Right ventricle myocardium superior (tissue), 1 donor: ENCODE data around the gene MEGF9. TPM values are rescaled to one million over a fixed set of nuclear protein-coding genes. Genes with fewer than 3 reads are reported as not detected.

Source experiments
- ATAC-seq: fragments of 200-7000 bp; cut with Tn5 transposase; one replicate; pipeline ENCODE4 v1.9.1; 2020; ENCODE audit warnings: mild to moderate bottlenecking; ENCODE audit not compliant: poor library complexity
- DNase-seq: peaks from one replicate; pipeline ENCODE4 v3.0.0-alpha.2; 2020
- intact Hi-C: fragments of 100-400 bp; cut with DNase I; formaldehyde crosslinking; loops from one replicate; pipeline ENCODE4 v1.11.2; 2022
- total RNA-seq: library from RNA; stranded (reverse); fragmentation: NEBNext Ultra II Directional; extraction: Animal tissue kit (Norgen Biotek cat#: 25700); gene quantifications from one replicate; pipeline ENCODE4 v1.2.1, GENCODE V29; 2021
- donor health status: DM: no; HTN: yes; CAD: no; lungs with severe emphysema.

Gene MEGF9
- total RNA-seq, 1 donor from 2014 or later: 18.2 TPM

- ATAC-seq (no peak), DNase-seq (no peak)
- intact Hi-C loops: no loop called here
Observed at GRCh38 chr9:120681121-120681520, 33.1 kb downstream of the MEGF9 start.

GRCh38 chr9:120680579-120680978 lies 33.7 kb downstream of the MEGF9 start:
- intact Hi-C loops: no loop called here
- DNase-seq (no peak), ATAC-seq (no peak)

- intact Hi-C loops: no loop called here
- ATAC-seq: no peak
Observed at GRCh38 chr9:120680161-120680560, 34.1 kb downstream of the MEGF9 start.

GRCh38 chr9:120677965-120678364 lies 36.3 kb downstream of the MEGF9 start:
- ATAC-seq (no peak), DNase-seq (no peak)
- intact Hi-C loops: no loop called here

More at GRCh38 chr9:120680161-120680560, 34.1 kb downstream of the MEGF9 start:
- no peak for DNase-seq

GRCh38 chr9:120676767-120677402 lies 37.4 kb downstream of the MEGF9 start:
- intact Hi-C loops: no loop called here
- DNase-seq: no peak
- no peak for ATAC-seq

GRCh38 chr9:120668399-120668798 lies 45.9 kb downstream of the MEGF9 start:
- ATAC-seq (no peak), DNase-seq (no peak)
- intact Hi-C loops: no loop called here

- DNase-seq: no peak
- intact Hi-C loops: no loop called here
- ATAC-seq: no peak
Observed at GRCh38 chr9:120663950-120664349, 50.3 kb downstream of the MEGF9 start.

- no peak for DNase-seq
- ATAC-seq: no peak
- intact Hi-C loops: no loop called here
Observed at GRCh38 chr9:120663380-120663779, 50.9 kb downstream of the MEGF9 start.

- intact Hi-C loops: no loop called here
- ATAC-seq: no peak
- no peak for DNase-seq
Observed at GRCh38 chr9:120662513-120662912, 51.8 kb downstream of the MEGF9 start.

- ATAC-seq: no peak
- intact Hi-C loops: no loop called here
Observed at GRCh38 chr9:120659676-120660075, 54.6 kb downstream of the MEGF9 start.

GRCh38 chr9:120659209-120659608 lies 55.1 kb downstream of the MEGF9 start:
- intact Hi-C loops: no loop called here
- ATAC-seq: no peak
- no peak for DNase-seq

More at GRCh38 chr9:120659676-120660075, 54.6 kb downstream of the MEGF9 start:
- no peak for DNase-seq

GRCh38 chr9:120655005-120655622 lies 59.2 kb downstream of the MEGF9 start:
- no peak for ATAC-seq
- DNase-seq: no peak
- intact Hi-C loops: no loop called here

- intact Hi-C loops: no loop called here
- ATAC-seq: no peak
Observed at GRCh38 chr9:120654272-120654671, 60.0 kb downstream of the MEGF9 start.

GRCh38 chr9:120653762-120654161 lies 60.5 kb downstream of the MEGF9 start:
- DNase-seq (no peak), ATAC-seq (peak; percentile 71)
- intact Hi-C loops: no loop called here

More at GRCh38 chr9:120654272-120654671, 60.0 kb downstream of the MEGF9 start:
- no peak for DNase-seq

GRCh38 chr9:120652934-120653333 lies 61.3 kb downstream of the MEGF9 start:
- no peak for ATAC-seq
- intact Hi-C loops: no loop called here
- no peak for DNase-seq

- ATAC-seq (no peak), DNase-seq (no peak)
- intact Hi-C loops: no loop called here
Observed at GRCh38 chr9:120650352-120650751, 63.9 kb downstream of the MEGF9 start.

- intact Hi-C loops: no loop called here
- no peak for DNase-seq
- ATAC-seq: no peak
Observed at GRCh38 chr9:120648581-120649197, 65.6 kb downstream of the MEGF9 start.

- no peak for DNase-seq
- ATAC-seq: no peak
- intact Hi-C loops: no loop called here
Observed at GRCh38 chr9:120646948-120647347, 67.3 kb downstream of the MEGF9 start.

- intact Hi-C loops: no loop called here
- no peak for DNase-seq
- no peak for ATAC-seq
Observed at GRCh38 chr9:120645760-120646159, 68.5 kb downstream of the MEGF9 start.

- no peak for DNase-seq
- ATAC-seq: no peak
Observed at GRCh38 chr9:120643061-120643460, 71.2 kb downstream of the MEGF9 start.

More at GRCh38 chr9:120643061-120643460, 71.2 kb downstream of the MEGF9 start:
- intact Hi-C loops: no loop called here
